ENCODE measurements around the gene ISG20L2.

ISG20L2 gene

DNA sequence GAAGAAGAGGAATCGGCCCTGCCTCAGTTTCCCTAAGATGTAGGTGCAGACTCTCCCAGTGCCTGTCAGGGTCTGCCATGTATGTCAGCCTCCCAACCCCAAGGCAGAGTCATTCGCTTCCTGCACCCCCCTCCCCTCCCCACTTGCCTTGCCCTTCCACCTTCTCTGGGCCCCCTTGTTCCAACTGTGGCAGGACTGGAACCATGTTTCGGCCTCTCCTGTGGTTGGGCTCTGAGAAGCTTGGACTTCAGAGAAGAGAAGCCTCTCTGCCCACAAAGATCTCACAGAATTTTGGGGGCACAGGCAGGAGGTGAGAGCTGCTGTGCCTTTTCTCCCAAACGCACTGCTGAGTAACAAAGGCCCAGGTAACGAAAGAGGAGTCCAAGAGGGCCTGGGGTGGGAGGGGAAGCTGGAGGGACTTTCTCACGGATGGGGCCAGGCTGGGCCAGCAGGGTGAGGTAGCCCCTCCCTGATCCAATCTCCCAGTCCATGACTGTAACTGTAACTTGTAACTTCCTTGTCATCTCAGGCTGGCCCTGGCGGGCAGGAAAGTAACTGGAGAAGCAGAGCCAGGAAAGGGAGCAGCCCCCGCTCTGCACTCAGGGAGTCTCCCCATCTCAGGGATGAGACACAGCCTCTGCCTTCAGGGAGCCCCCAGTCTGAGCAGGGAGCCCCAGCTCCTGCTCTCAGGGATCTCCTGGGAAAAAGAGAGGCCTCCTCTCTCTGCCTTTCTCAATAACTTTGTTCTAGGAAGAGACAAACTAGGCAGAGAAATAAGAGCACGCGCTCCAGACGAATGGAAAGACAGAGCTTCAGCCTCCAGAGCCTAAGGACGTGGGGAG lies 34.5 kb downstream of the ISG20L2 start:
- no peak for TF ChIP-seq CTCF (IDR thresholded peaks at IDR 0.05; ENCODE audit: insufficient read depth, low read length, poor library complexity, severe bottlenecking)
- Histone ChIP-seq H3K27me3 (replicated peaks; ENCODE audit: control insufficient read depth, insufficient read depth, low read length) (peaks cover 1% of the 10 kb centered on the region), H3K36me3 (ENCODE audit: control insufficient read depth, insufficient read depth, low read length) (no peaks in the 10 kb centered on the region), H3K4me3 (replicated peaks; ENCODE audit: low read depth, low read length) (no peak overlapping the region)
- DNase-seq (ENCODE audit: extremely low read depth, insufficient read length), result no peak

- H3K27me3 ChIP-seq (replicated peaks; ENCODE audit: control insufficient read depth, insufficient read depth, low read length), result peaks cover 1% of the 10 kb centered on the region
- no peak for TF ChIP-seq CTCF (IDR thresholded peaks at IDR 0.05; ENCODE audit: insufficient read depth, low read length, poor library complexity, severe bottlenecking)
- DNase-seq (ENCODE audit: extremely low read depth, insufficient read length), result no peak
- H3K36me3 ChIP-seq (ENCODE audit: control insufficient read depth, insufficient read depth, low read length), result no peaks in the 10 kb centered on the region
- no peak overlapping the region for H3K4me3 ChIP-seq (replicated peaks; ENCODE audit: low read depth, low read length)
Observed at GRCh38 chr1:156692925-156693847, 35.4 kb downstream of the ISG20L2 start.

DNA sequence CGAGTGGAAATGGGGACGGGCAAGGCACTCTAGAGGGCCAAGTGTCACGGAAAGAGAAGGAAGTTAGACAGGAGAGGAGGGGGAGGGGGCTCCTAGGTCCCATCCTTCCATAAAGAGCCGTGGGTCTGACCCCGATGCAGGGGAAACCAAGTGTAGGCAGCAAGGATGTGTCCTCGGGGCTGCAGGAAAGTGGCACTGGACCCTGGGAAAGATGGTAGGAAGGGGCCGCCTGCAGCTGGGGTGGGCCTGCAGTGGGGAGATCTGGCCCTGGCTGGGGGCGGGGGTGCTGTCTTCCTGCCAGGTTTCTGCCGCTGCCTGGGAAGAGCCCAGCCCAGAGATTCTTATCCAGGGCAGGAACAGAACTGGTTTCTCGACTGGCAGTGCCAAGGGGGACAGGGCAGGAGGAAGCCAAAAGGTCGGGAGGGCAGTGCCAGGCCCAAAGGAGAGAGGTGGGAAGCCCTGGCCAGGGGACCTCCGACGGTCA lies 36.1 kb downstream of the ISG20L2 start:
- no peak for DNase-seq (ENCODE audit: extremely low read depth, insufficient read length)
- Histone ChIP-seq H3K36me3 (ENCODE audit: control insufficient read depth, insufficient read depth, low read length) (no peaks in the 10 kb centered on the region), H3K27me3 (replicated peaks; ENCODE audit: control insufficient read depth, insufficient read depth, low read length) (peaks cover 1% of the 10 kb centered on the region), H3K4me3 (replicated peaks; ENCODE audit: low read depth, low read length) (no peak overlapping the region)
- no peak for TF ChIP-seq CTCF (IDR thresholded peaks at IDR 0.05; ENCODE audit: insufficient read depth, low read length, poor library complexity, severe bottlenecking)

DNA sequence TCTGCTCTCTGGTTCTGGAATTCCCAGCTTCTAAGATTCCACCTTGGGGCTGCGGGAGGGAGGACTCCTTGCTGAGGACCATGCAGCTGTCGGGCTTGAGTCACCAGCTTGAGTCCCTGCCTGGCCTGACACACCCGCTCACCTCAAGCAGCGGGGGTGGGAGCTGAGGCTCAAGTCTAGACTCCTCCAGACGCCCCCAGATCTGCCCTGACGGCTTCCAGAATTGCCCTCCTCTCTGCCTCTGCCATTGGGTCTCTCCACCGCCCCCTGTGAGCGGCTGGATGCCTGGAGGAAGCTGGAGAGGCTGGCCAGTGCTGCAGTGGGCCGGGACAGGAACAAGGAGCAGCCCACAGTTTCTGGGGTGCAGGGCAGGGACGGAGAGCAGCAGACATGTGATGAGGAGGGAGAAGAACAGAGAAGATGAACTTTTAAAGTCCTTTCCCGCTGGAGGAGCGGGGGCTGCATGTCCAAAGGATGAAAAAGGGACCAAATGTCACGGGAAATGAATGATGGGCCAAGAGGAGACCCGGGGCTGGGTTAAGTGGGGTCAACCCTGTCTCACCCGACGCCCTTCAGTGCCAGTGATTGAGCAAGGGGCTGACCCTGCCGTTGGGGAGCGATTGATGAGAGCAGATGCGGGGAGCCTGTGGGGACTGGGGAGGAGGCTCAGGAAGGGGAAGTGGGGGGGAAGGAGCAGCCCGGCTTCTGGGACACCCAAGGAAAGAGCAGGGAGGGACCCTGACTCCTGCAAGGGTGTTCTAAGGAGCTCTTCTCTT lies 36.7 kb downstream of the ISG20L2 start:
- Histone ChIP-seq H3K4me3 (replicated peaks; ENCODE audit: low read depth, low read length) (no peak overlapping the region), H3K27me3 (replicated peaks; ENCODE audit: control insufficient read depth, insufficient read depth, low read length) (peaks cover 1% of the 10 kb centered on the region), H3K36me3 (ENCODE audit: control insufficient read depth, insufficient read depth, low read length) (no peaks in the 10 kb centered on the region)
- no peak for TF ChIP-seq CTCF (IDR thresholded peaks at IDR 0.05; ENCODE audit: insufficient read depth, low read length, poor library complexity, severe bottlenecking)
- DNase-seq (ENCODE audit: extremely low read depth, insufficient read length), result no peak

DNA sequence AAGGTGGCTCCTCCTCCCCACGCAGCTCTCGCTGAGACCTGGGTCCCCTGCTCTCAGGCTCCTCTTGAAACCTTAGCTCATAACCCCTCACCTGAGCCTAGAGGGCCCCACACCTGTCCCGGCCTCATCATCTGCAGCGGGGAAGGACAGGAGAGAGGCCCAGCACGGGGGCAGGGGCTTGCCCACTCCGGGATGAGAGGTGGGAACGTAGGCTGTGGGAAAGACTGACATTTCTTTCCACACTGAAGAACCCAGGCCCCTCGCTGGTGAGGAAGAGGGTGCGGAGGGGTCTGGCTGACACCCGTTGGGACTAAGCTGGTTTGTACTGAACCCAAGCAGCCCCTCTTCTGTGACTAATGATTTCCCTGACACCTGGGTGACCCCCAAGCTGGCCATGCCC lies 37.4 kb downstream of the ISG20L2 start:
- Histone ChIP-seq H3K36me3 (ENCODE audit: control insufficient read depth, insufficient read depth, low read length) (no peaks in the 10 kb centered on the region), H3K4me3 (replicated peaks; ENCODE audit: low read depth, low read length) (no peak overlapping the region), H3K27me3 (replicated peaks; ENCODE audit: control insufficient read depth, insufficient read depth, low read length) (peaks cover 1% of the 10 kb centered on the region)
- no peak for TF ChIP-seq CTCF (IDR thresholded peaks at IDR 0.05; ENCODE audit: insufficient read depth, low read length, poor library complexity, severe bottlenecking)
- DNase-seq (ENCODE audit: extremely low read depth, insufficient read length), result no peak

Data from GM06990 (cell line).